Activated T-helper 1 cell treated with anti-CD3 and anti-CD28 coated beads, Interleukin-2, amount 50 U/mL, for 16 hours (primary cell): ENCODE results near the gene SLC23A1.

Experiments used
- DNase-seq, 2 donors: peaks; one replicate each; pipeline ENCODE4 v3.0.0-alpha.2; 2020; ENCODE audit warnings: low read depth in 1 of 2, low spot score in 1 of 2

SLC23A1 gene

GRCh38 chr5:139407517-139407916 lies 24.4 kb upstream of the SLC23A1 start:
- DNase-seq = no peak

DNA sequence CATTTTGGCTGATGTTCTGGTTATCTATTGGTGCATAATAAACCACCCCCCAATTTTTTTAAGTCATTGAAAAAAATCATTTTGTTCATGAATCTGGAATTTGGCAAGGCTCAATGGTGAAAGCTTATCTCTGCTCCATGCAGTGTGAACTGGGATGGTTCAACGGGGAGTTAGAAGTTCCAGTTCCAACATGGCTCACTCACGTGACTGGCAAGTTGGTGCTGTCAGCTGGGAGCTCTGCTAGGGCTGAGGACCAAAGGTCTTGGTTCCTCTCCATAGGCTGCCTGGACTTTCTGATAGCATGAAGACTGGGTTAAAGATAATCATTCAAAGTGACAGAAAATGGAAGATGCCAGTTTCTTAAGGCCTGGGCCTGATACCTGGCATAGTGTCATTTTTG lies 23.9 kb upstream of the SLC23A1 start:
- no peak for DNase-seq

DNA sequence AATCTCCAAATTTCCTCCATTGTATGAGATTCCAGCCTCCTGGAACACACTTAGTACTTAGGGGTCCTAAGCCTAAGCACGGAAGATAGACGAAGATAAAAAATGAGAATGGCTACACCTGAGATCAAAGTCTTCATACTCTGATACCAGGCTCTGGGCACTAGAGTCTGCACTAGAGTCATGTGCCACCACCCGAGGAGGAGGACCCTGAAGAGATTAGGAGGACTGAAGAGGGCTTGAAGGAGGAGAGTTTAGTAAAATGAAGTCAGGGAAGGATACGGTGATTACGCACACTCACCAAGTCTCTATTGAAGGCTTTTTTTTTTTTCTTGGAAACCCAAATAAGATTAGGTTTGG lies 21.4 kb upstream of the SLC23A1 start:
- DNase-seq = no peak

GRCh38 chr5:139403787-139404483 lies 20.8 kb upstream of the SLC23A1 start, which contains the start of gene SPATA24:
Gene SPATA24, minus strand, starts transcription at chr5:139404089. Its CDS starts 29 bp downstream, at chr5:139404060.
- DNase-seq = peak; percentile 95 to 96

DNA sequence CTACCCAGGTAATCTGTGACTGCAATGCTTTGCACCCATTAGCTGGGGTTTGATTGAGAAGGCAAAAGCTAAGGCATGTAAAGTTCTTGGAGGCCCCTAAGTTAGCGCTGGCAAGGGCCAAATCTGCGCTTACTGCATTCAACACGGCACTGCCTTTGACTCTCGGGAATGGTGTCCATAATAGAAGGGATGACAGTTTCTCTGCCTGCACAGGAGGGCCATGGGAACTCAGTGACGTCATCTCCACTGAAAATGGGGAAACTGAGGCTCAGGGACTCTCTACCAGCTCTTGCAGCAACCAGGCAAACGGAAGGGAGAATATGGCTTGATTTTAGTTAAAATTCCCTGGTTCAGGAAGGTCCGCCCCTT lies 20.3 kb upstream of the SLC23A1 start:
- no peak for DNase-seq

GRCh38 chr5:139402561-139403158 lies 19.6 kb upstream of the SLC23A1 start:
- DNase-seq = no peak

GRCh38 chr5:139401546-139401945 lies 18.4 kb upstream of the SLC23A1 start:
- no peak for DNase-seq

GRCh38 chr5:139399501-139400121 lies 16.5 kb upstream of the SLC23A1 start:
- no peak for DNase-seq

GRCh38 chr5:139397921-139398320 lies 14.8 kb upstream of the SLC23A1 start:
- DNase-seq = no peak

DNA sequence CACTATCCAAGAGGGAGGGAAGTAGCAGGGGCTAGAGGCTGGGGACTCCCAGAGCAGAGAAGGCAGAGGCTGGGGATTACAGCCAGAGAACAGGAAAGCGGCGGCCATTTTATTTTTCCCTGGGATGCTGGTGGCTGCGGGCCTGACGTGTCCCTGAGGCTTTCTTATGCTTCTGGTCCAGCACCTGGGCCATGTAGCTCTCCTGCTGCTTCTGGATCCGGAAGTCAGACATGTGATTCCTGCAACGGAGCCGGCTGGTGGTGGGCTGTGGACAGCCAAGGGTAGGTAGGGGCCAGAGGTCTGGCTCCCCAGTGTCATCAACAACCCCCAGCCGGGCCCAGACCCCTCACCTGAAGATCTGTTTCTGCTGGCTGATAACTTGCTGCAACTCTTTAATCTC lies 13.6 kb upstream of the SLC23A1 start:
- DNase-seq = no peak

DNA sequence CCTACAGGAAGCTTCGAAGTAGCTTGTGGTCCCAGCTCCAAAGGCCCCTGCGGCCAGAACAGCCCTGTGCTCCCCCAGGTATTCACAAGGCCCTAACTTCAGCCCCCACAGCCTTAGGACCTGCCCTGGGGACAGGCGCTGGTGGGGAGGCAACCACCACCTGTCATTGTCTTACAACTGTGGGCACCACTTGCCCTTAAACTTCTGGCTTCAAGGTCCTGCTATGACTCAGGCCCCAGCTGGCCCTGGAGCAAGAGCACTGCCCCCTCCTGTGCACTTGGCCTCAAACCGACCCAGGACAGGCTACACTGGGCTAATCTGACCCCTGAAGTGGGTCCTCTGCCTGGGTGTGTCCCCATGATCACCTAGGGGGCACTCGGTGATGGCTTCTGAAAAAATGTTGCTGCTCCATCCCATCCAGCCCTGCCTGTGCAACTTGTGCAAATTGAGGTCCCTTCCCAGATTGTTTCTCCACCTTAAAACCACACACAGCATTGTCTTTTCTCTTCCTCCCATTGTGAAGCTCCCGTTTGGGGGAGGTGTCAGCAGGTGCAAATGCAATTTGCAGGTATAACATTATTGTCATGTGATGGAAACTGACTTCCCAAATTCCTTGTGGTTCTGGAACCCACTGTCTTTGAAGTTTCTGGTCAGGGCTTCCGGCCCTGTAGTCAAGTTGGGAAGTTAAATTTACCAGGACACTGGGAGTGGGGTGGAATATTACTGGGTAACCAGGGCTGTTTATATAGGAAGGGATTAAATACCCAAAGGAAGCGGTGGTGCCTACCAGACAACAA lies 12.9 kb upstream of the SLC23A1 start:
- no peak for DNase-seq

GRCh38 chr5:139394654-139395566 lies 11.8 kb upstream of the SLC23A1 start, which contains the start of gene PROB1:
Gene PROB1, minus strand, starts transcription at chr5:139395104. Its CDS starts 23 bp downstream, at chr5:139395081.
- no peak for DNase-seq

- DNase-seq = peak in 1 of 2 donors; percentile 59
Measured at GRCh38 chr5:139394123-139394653, 11.1 kb upstream of the SLC23A1 start.

DNA sequence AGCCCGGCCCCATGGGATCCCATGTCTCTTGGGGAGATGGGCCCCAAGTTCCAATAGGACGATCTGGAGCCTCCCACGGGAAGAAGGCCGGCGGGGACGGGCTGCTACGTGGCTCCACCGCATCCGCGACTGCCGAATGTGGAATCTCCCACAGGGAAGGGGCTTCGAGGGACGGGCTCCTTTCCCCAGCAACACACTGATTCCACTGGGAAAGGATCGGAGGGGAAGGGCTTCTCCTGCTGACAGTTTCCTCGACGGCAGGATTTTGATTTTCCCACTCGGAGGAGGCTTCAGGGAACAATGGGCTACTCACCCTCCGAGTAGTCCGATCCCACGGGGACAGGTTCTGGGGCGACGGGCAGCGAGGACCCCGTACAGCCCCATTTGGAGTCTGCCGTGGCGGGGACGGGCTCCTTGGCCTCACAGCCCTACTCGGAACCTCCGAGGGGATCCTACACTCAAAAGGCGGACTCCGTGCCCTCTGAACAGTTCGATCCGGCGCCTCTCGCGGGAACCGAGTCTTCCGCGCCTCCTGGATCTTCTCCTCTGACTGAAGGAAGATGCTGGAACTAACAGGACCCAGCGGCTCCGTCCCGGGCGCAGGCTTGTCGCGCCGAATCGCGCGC lies 10.5 kb upstream of the SLC23A1 start:
- DNase-seq = no peak

- DNase-seq = peak; percentile 51 to 69
Measured at GRCh38 chr5:139392678-139393496, 9.8 kb upstream of the SLC23A1 start.

DNA sequence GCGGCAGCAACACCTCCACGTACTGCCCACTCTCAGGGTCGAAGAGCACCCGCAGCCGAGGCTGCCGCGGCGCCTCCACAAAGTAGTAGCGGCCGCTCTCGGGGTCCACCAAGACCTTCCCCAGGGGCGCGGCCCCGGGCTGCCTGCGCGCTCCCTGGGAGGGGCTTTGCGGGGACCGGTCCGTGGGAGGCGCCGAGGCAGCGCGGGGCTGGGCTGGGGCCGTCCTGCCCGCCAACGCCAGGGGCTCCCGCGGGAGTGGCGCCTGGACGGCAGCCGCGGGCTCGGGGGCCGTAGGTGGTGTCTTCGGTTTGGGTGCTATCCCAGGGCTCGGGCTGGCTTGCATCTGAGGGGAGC lies 9.2 kb upstream of the SLC23A1 start:
- DNase-seq = no peak

- DNase-seq = no peak
Measured at GRCh38 chr5:139391570-139392323, 8.7 kb upstream of the SLC23A1 start.
